Stimulated activated CD4-positive, alpha-beta T cell treated with anti-CD3 and anti-CD28 coated beads, Interleukin-4, amount 100 ng/mL, for 48 hours (primary cell): ENCODE data around the gene GNAL.
"Not testable (repeated sequence)": the region's sequence is repeated elsewhere in the genome, so short reads cannot be mapped to it uniquely, and the experiment has no call there.

Experiments
- DNase-seq, 2 donors: peaks; one replicate each; pipeline ENCODE4 v3.0.0-alpha.2; 2020; ENCODE audit warnings: low read depth in 2 of 2

GNAL gene

GRCh38 chr18:11873670-11874340 lies 184.7 kb downstream of the GNAL start:
- DNase-seq: no peak

- DNase-seq: no peak
Measured at GRCh38 chr18:11874676-11875075, 185.6 kb downstream of the GNAL start.

GRCh38 chr18:11877497-11878135 lies 188.6 kb downstream of the GNAL start:
- DNase-seq: no peak

GRCh38 chr18:11880586-11881304 lies 191.7 kb downstream of the GNAL start:
- DNase-seq: no peak

GRCh38 chr18:11882636-11883035 lies 193.6 kb downstream of the GNAL start:
- no peak for DNase-seq

GRCh38 chr18:11883153-11883552 lies 194.1 kb downstream of the GNAL start:
- no peak for DNase-seq

- no peak for DNase-seq
Measured at GRCh38 chr18:11884396-11885030, 195.4 kb downstream of the GNAL start.

GRCh38 chr18:11885278-11885947 lies 196.3 kb downstream of the GNAL start:
- no peak for DNase-seq

- DNase-seq: no peak
Measured at GRCh38 chr18:11886577-11887110, 197.6 kb downstream of the GNAL start.

- no peak for DNase-seq
Measured at GRCh38 chr18:11887328-11888128, 198.5 kb downstream of the GNAL start.

- DNase-seq: no peak
Measured at GRCh38 chr18:11888726-11889125, 199.7 kb downstream of the GNAL start.

- no peak for DNase-seq
Measured at GRCh38 chr18:11889284-11889683, 200.2 kb downstream of the GNAL start.

GRCh38 chr18:11891737-11892136 lies 202.7 kb downstream of the GNAL start:
- DNase-seq: no peak

- DNase-seq: not testable (repeated sequence)
Measured at GRCh38 chr18:11892438-11892837, 203.4 kb downstream of the GNAL start.

- no peak for DNase-seq
Measured at GRCh38 chr18:11897781-11898180, 208.7 kb downstream of the GNAL start.

- no peak for DNase-seq
Measured at GRCh38 chr18:11899063-11899462, 210.0 kb downstream of the GNAL start.

GRCh38 chr18:11901826-11902438 lies 212.9 kb downstream of the GNAL start:
- DNase-seq: no peak

GRCh38 chr18:11902522-11903292 lies 213.6 kb downstream of the GNAL start:
- no peak for DNase-seq

GRCh38 chr18:11905613-11906012 lies 216.5 kb downstream of the GNAL start:
- no peak for DNase-seq

- DNase-seq: no peak
Measured at GRCh38 chr18:11906176-11906575, 217.1 kb downstream of the GNAL start.
